MM.1S (cell line): Measurements from ENCODE around the gene LAMTOR5.

Experiments
- CTCF ChIP-seq: fragments of 300-600 bp; sonication (generic); IDR thresholded peaks from 2 replicates; pipeline ENCODE4 v1.5.1; 2016; ENCODE audit warnings: antibody characterized with exemption, low read length, mixed read lengths
- EZH2 ChIP-seq: fragments of 300-600 bp; sonication (generic); optimal IDR thresholded peaks from 2 replicates; pipeline ENCODE3; 2017; ENCODE audit warnings: low read depth, mild to moderate bottlenecking, antibody characterized with exemption, low read length, mixed read lengths
- EZH2phosphoT487 ChIP-seq: fragments of 300-600 bp; sonication (generic); IDR thresholded peaks from 2 replicates; pipeline ENCODE4 v1.6.1; 2018; ENCODE audit warnings: antibody characterized with exemption, low read length

DNA sequence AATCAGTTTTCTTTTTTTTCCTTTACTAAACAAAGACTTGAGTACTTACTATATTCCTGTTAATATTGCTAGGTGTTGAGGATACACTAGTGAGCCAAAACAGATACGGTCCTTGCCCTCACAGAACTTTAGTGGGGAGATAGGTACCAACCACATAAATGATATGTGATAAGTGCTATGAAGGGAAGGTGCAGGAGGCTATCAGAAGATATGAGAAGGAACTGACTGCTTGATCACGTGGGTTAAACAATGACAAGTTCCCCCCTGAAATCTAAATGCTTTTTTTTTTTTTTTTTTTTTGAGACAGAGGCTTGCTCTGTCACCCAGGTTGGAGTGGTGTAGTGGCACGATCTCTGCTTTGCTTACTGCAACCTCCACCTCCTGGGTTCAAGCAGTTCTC, 43.3 kb downstream of the LAMTOR5 start:
- no peak for TF ChIP-seq EZH2
- no peak for TF ChIP-seq CTCF
- no peak for TF ChIP-seq EZH2phosphoT487
